ENCODE measurements around the gene OMP. TPM values are rescaled to one million over a fixed set of nuclear protein-coding genes. Genes with fewer than 3 reads are reported as not detected.

OMP gene
- total RNA-seq, 6 experiments from 2014 or later = 1.0 to 4.2 (median 2.0) TPM; not detected in 1

GRCh38 chr11:77136074-77136473, 33.4 kb downstream of the OMP start:
- no peak overlapping the region for H3K4me3 ChIP-seq
- H3K9me3 ChIP-seq = no peaks in the 10 kb centered on the region
- no peaks in the 10 kb centered on the region for H3K27me3 ChIP-seq
- 63% methylated on average over 8 of the region's 8 CpGs for WGBS (ENCODE audit: insufficient coverage, low coverage, low lambda C conversion rate, missing lambda C conversion rate)
- ATAC-seq = no peak
- intact Hi-C loops (cut with DNase I) = no loop called here
- H3K4me1 ChIP-seq = peaks cover 0 to 50% (median 13%) of the 10 kb centered on the region in 4 donors
- peak overlapping the region in 2 of 3 donors; percentile 9 to 29 for H3K27ac ChIP-seq
- no peak for DNase-seq
- no peak for TF ChIP-seq POLR2A (IDR thresholded peaks at IDR 0.05)
- TF ChIP-seq CTCF (IDR thresholded peaks at IDR 0.05) = no peak
- no peaks in the 10 kb centered on the region for H3K36me3 ChIP-seq

GRCh38 chr11:77136784-77137420, 34.3 kb downstream of the OMP start:
- peak; percentile 68 to 87 (median 83) for ATAC-seq
- intact Hi-C loops (cut with DNase I) = no loop called here

GRCh38 chr11:77137421-77137820, 34.8 kb downstream of the OMP start:
- Histone ChIP-seq H3K36me3 (no peaks in the 10 kb centered on the region), H3K9me3 (no peaks in the 10 kb centered on the region), H3K4me1 (peaks cover 0 to 37% (median 4%) of the 10 kb centered on the region in 4 donors), H3K27ac (peak overlapping the region in 2 of 3 donors; percentile 18 to 48), H3K27me3 (no peaks in the 10 kb centered on the region), H3K4me3 (no peak overlapping the region)
- DNase-seq (no peak), ATAC-seq (no peak)
- TF ChIP-seq CTCF (IDR thresholded peaks at IDR 0.05) = no peak
- no peak for TF ChIP-seq POLR2A (IDR thresholded peaks at IDR 0.05)
- WGBS (ENCODE audit: insufficient coverage, low coverage, low lambda C conversion rate, missing lambda C conversion rate) = 74% methylated on average over 4 of the region's 11 CpGs
- intact Hi-C loops (cut with DNase I) = no loop called here

More at GRCh38 chr11:77136784-77137420, 34.3 kb downstream of the OMP start:
- Histone ChIP-seq H3K9me3 (no peaks in the 10 kb centered on the region), H3K4me3 (no peak overlapping the region), H3K27me3 (no peaks in the 10 kb centered on the region), H3K36me3 (no peaks in the 10 kb centered on the region), H3K27ac (peak overlapping the region in 2 of 3 donors; percentile 29 to 48), H3K4me1 (peaks cover 0 to 42% (median 5%) of the 10 kb centered on the region in 4 donors)
- no peak for TF ChIP-seq POLR2A (IDR thresholded peaks at IDR 0.05)
- TF ChIP-seq CTCF (IDR thresholded peaks at IDR 0.05) = no peak
- 36% methylated on average over 12 of the region's 12 CpGs for WGBS (ENCODE audit: insufficient coverage, low coverage, low lambda C conversion rate, missing lambda C conversion rate)
- DNase-seq = peak in 1 of 3 donors; percentile 47

GRCh38 chr11:77138106-77138649, 35.5 kb downstream of the OMP start:
- intact Hi-C loops (cut with DNase I) = no loop called here
- no peak overlapping the region for H3K4me3 ChIP-seq
- 44% methylated on average over 12 of the region's 55 CpGs for WGBS (ENCODE audit: insufficient coverage, low coverage, low lambda C conversion rate, missing lambda C conversion rate)
- no peaks in the 10 kb centered on the region for H3K9me3 ChIP-seq
- H3K4me1 ChIP-seq = peaks cover 0 to 30% (median 4%) of the 10 kb centered on the region in 4 donors
- DNase-seq = no peak
- H3K36me3 ChIP-seq = no peaks in the 10 kb centered on the region
- TF ChIP-seq CTCF (IDR thresholded peaks at IDR 0.05) = no peak
- no peak for TF ChIP-seq POLR2A (IDR thresholded peaks at IDR 0.05)
- no peak for ATAC-seq
- no peak overlapping the region for H3K27ac ChIP-seq
- no peaks in the 10 kb centered on the region for H3K27me3 ChIP-seq
